HepG2 (cell line): ENCODE results near the gene GINS3. TPM values are rescaled to one million over a fixed set of nuclear protein-coding genes. Genes with fewer than 3 reads are reported as not detected.
A peak's percentile ranks its signal among the peaks of the same experiment; 100 is the strongest.

Experiments used
- BHLHE40 ChIP-seq: IDR thresholded peaks from 2 replicates; pipeline ENCODE4 v1.6.1; 2011; ENCODE audit warnings: low read length, improper control_type of control experiment
- BRF2 ChIP-seq: sonication (generic); formaldehyde crosslinking; IDR thresholded peaks from 2 replicates; pipeline ENCODE4 v1.8.1; 2022; ENCODE audit warnings: mild to moderate bottlenecking, missing genetic modification reagents
- ETV6 ChIP-seq: sonication (generic); formaldehyde crosslinking; conservative IDR thresholded peaks from 2 replicates; pipeline ENCODE4 v1.4.0; 2020; ENCODE audit warnings: missing genetic modification reagents
- FOXJ3 ChIP-seq: sonication (generic); formaldehyde crosslinking; IDR thresholded peaks from 2 replicates; pipeline ENCODE4 v1.4.0; 2020; ENCODE audit warnings: missing genetic modification reagents, mild to moderate bottlenecking, borderline replicate concordance
- GPN1 ChIP-seq: sonication (generic); formaldehyde crosslinking; IDR thresholded peaks from 2 replicates; pipeline ENCODE4 v1.5.1; 2020; ENCODE audit warnings: missing genetic modification reagents, borderline replicate concordance
- ISL2 ChIP-seq: sonication (generic); formaldehyde crosslinking; IDR thresholded peaks from 2 replicates; pipeline ENCODE4 v1.5.0; 2020; ENCODE audit warnings: missing genetic modification reagents
- JARID2 ChIP-seq: sonication (generic); formaldehyde crosslinking; IDR thresholded peaks from 2 replicates; pipeline ENCODE4 v1.8.1; 2023; ENCODE audit warnings: missing genetic modification reagents, inconsistent platforms; ENCODE audit not compliant: insufficient replicate concordance
- MIER2 ChIP-seq: IDR thresholded peaks from 2 replicates; pipeline ENCODE4 v1.6.1; 2016; ENCODE audit warnings: missing biosample characterization, missing genetic modification reagents
- MNT ChIP-seq: fragments of 450-650 bp; IDR thresholded peaks from 2 replicates; pipeline ENCODE4 v1.6.1; 2016
- PCBP1 ChIP-seq: fragments of 200-400 bp; formaldehyde crosslinking; IDR thresholded peaks from 2 replicates; pipeline ENCODE4 v1.6.1; 2017; ENCODE audit warnings: mild to moderate bottlenecking, low read depth, low read length, borderline replicate concordance
- TGIF2 ChIP-seq: IDR thresholded peaks from 2 replicates; pipeline ENCODE4 v1.6.1; 2016; ENCODE audit warnings: control low read depth, missing compliant biosample characterization
- ZNF7 ChIP-seq: IDR thresholded peaks from 2 replicates; pipeline ENCODE4 v1.6.1; 2016; ENCODE audit warnings: missing biosample characterization, missing genetic modification reagents
- ZNF709 ChIP-seq: sonication (generic); formaldehyde crosslinking; IDR thresholded peaks from 2 replicates; pipeline ENCODE4 v1.5.0; 2020; ENCODE audit warnings: mild to moderate bottlenecking, missing genetic modification reagents
- ZNF775 ChIP-seq: sonication (generic); formaldehyde crosslinking; IDR thresholded peaks from 2 replicates; pipeline ENCODE4 v1.4.0; 2020; ENCODE audit warnings: missing genetic modification reagents, mild to moderate bottlenecking, moderate library complexity, borderline replicate concordance
- polyA plus RNA-seq, 8 experiments: library from polyadenylated mRNA; depleted of rRNA in 3 of 8; stranded (reverse) in 7 of 8; unstranded in 1 of 8; fragments of >200 nt; fragmentation: Illumina TruSeq in 4 of 8; extraction: Trizol in 4 of 8; gene quantifications; 2 replicates each; pipeline versions ENCODE4 v1.2.1 to v1.2.3, GENCODE V29; 2011 to 2016; ENCODE audit warnings: low read depth in 4 of 8, missing spikeins in 1 of 8, mixed read lengths in 1 of 8; ENCODE audit not compliant: insufficient read depth in 1 of 8
- total RNA-seq, 5 experiments: library from RNA; depleted of rRNA; stranded (reverse); fragments of >200 nt; fragmentation: Illumina TruSeq; extraction: Trizol; gene quantifications; 2 replicates each; pipeline ENCODE4 v1.2.3, GENCODE V29; 2016; ENCODE audit warnings: low read depth in 1 of 5
- TF ChIP-seq, protein P1 (sequence below): IDR thresholded peaks from 2 replicates; pipeline ENCODE4 v1.6.1; 2012; ENCODE audit warnings: low read length, improper control_type of control experiment
- TF ChIP-seq, protein P2 (sequence below): IDR thresholded peaks from 2 replicates; pipeline ENCODE4 v1.6.1; 2016; ENCODE audit warnings: missing compliant biosample characterization, missing genetic modification reagents, borderline replicate concordance
- TF ChIP-seq, protein P3 (sequence below): sonication (generic); formaldehyde crosslinking; IDR thresholded peaks from 2 replicates; pipeline ENCODE4 v1.8.1; 2023; ENCODE audit warnings: mild to moderate bottlenecking, missing genetic modification reagents
- TF ChIP-seq, protein P4 (sequence below): sonication (generic); formaldehyde crosslinking; IDR thresholded peaks from 2 replicates; pipeline ENCODE4 v1.4.0; 2020; ENCODE audit warnings: mild to moderate bottlenecking, missing genetic modification reagents

GINS3 gene
- total and polyA plus RNA-seq, 2 of the 13 experiments (the other 11 are each of a cell fraction or from before 2014, with no cell fraction given): 6.5 to 19.3 TPM

DNA sequence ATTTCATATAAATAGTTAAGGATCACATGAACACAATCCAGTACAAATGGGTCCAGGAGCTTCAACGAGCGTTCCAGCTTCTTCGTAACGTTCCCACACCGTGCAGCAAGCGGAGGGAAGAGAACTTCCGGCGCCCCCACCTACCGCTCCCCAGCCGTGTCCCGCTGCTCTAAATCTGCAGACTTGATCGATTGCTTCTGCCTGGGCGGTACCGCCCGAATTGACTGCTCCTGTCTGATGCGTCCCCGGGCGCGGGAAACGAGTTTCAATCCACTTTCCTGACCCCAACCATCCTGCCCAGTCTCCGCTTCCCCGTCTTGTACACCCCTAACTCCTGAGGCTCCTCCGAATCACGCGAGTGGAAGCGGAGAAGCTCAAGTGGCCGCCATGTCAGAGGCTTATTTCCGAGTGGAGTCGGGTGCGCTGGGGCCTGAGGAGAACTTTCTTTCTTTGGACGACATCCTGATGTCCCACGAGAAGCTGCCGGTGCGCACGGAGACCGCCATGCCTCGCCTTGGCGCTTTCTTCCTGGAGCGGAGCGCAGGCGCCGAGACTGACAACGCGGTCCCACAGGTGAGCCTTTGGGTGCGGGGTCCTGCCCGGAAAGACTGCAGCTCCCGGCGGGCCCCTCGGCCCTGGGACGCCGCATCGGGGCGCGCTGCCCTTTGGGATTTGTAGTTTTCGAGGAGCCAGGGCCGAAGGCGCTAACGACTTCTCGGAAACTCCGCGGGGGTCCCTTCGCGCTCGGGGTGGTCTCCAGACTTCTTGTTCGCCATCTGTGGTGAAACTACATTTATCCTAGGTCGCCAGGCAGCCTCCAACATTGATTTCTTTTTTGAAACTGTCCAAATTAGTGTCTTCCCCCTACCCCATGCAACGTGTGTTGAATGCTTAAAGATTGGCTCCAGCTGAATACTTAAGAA lies at the start of gene GINS3 (continued):
- TF ChIP-seq, protein P1, sequence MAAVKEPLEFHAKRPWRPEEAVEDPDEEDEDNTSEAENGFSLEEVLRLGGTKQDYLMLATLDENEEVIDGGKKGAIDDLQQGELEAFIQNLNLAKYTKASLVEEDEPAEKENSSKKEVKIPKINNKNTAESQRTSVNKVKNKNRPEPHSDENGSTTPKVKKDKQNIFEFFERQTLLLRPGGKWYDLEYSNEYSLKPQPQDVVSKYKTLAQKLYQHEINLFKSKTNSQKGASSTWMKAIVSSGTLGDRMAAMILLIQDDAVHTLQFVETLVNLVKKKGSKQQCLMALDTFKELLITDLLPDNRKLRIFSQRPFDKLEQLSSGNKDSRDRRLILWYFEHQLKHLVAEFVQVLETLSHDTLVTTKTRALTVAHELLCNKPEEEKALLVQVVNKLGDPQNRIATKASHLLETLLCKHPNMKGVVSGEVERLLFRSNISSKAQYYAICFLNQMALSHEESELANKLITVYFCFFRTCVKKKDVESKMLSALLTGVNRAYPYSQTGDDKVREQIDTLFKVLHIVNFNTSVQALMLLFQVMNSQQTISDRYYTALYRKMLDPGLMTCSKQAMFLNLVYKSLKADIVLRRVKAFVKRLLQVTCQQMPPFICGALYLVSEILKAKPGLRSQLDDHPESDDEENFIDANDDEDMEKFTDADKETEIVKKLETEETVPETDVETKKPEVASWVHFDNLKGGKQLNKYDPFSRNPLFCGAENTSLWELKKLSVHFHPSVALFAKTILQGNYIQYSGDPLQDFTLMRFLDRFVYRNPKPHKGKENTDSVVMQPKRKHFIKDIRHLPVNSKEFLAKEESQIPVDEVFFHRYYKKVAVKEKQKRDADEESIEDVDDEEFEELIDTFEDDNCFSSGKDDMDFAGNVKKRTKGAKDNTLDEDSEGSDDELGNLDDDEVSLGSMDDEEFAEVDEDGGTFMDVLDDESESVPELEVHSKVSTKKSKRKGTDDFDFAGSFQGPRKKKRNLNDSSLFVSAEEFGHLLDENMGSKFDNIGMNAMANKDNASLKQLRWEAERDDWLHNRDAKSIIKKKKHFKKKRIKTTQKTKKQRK: no peak
- TF ChIP-seq BRF2 (CRISPR knock-in tag) (peak; percentile 98; the same call in 1 of the 2 replicates), ISL2 (CRISPR knock-in tag) (peak; percentile 65), ZNF7 (CRISPR knock-in tag) (no peak), TGIF2 (CRISPR knock-in tag) (peak; percentile 88), BHLHE40 (no peak), PCBP1 (peak; percentile 56; the same call in 1 of the 2 replicates), GPN1 (peak; percentile 17; the same call in 1 of the 2 replicates), MIER2 (CRISPR knock-in tag) (peak; percentile 38; the same call in 1 of the 2 replicates), JARID2 (CRISPR knock-in tag) (peak; percentile 95), FOXJ3 (CRISPR knock-in tag) (peak; percentile 39; the same call in 1 of the 2 replicates), ETV6 (peak; percentile 83), ZNF709 (CRISPR knock-in tag) (0 out of 2 replicates have a peak, but pooled peaks have one; percentile 22), MNT (no peak), ZNF775 (CRISPR knock-in tag) (peak; percentile 73; the same call in 1 of the 2 replicates)
- TF ChIP-seq, protein P2, sequence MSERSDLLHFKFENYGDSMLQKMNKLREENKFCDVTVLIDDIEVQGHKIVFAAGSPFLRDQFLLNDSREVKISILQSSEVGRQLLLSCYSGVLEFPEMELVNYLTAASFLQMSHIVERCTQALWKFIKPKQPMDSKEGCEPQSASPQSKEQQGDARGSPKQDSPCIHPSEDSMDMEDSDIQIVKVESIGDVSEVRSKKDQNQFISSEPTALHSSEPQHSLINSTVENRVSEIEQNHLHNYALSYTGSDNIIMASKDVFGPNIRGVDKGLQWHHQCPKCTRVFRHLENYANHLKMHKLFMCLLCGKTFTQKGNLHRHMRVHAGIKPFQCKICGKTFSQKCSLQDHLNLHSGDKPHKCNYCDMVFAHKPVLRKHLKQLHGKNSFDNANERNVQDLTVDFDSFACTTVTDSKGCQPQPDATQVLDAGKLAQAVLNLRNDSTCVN (CRISPR knock-in tag): peak; percentile 48; the same call in 1 of the 2 replicates
- TF ChIP-seq, protein P3, sequence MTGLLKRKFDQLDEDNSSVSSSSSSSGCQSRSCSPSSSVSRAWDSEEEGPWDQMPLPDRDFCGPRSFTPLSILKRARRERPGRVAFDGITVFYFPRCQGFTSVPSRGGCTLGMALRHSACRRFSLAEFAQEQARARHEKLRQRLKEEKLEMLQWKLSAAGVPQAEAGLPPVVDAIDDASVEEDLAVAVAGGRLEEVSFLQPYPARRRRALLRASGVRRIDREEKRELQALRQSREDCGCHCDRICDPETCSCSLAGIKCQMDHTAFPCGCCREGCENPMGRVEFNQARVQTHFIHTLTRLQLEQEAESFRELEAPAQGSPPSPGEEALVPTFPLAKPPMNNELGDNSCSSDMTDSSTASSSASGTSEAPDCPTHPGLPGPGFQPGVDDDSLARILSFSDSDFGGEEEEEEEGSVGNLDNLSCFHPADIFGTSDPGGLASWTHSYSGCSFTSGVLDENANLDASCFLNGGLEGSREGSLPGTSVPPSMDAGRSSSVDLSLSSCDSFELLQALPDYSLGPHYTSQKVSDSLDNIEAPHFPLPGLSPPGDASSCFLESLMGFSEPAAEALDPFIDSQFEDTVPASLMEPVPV: peak; percentile 99
- TF ChIP-seq, protein P4, sequence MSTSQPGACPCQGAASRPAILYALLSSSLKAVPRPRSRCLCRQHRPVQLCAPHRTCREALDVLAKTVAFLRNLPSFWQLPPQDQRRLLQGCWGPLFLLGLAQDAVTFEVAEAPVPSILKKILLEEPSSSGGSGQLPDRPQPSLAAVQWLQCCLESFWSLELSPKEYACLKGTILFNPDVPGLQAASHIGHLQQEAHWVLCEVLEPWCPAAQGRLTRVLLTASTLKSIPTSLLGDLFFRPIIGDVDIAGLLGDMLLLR (CRISPR knock-in tag): peak; percentile 86
